Fibroblast of skin of scalp (primary cell): ENCODE results near the gene NR2F6. TPM values are rescaled to one million over a fixed set of nuclear protein-coding genes. Genes with fewer than 3 reads are reported as not detected.
A peak's percentile ranks its signal among the peaks of the same experiment; 100 is the strongest.
"Not testable (repeated sequence)": the region's sequence is repeated elsewhere in the genome, so short reads cannot be mapped to it uniquely, and the experiment has no call there.

Experiments
- DNase-seq: peaks from one replicate; pipeline ENCODE4 v3.0.0-alpha.2; 2013
- polyA plus RNA-seq, 2 experiments: library from polyadenylated mRNA; unstranded; fragments of 120-200 nt; gene quantifications; one replicate each; pipeline ENCODE4 v1.2.1, GENCODE V29; 2013; ENCODE audit not compliant: insufficient read length in 2 of 2

NR2F6 gene
- polyA plus RNA-seq (2013, experiment 1 of 2; ENCODE audit: insufficient read length) = 21.6 TPM
- polyA plus RNA-seq (2013, experiment 2 of 2; ENCODE audit: insufficient read length) = 23.8 TPM

DNA sequence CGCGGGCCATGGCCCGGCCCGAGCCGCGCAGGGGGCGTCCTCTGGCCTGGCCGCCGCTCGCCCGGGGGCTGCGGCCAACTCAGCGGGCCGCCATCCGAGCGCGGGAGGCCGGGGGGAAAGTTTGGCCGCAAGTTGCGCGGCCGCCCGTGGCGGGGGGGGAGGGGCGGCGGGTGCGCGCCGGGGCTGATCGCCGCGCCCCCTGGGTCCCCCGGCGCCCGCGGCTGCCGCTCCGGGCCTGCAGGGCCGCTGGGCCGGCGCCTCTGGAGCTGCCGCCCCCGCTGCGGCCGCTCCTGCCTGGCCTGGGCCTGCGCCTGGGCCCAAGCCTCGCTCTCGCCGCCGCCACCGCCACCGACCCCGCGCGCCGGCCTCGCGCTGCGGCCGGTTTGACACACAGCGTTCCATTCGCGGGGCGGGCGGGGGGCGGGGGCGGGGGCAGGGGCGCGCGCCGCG is at the start of gene NR2F6:
Gene NR2F6, minus strand, starts transcription at position 385 of the 450 bp plus-strand sequence. CDS start 699 bp downstream, outside the sequence.
- no peak for DNase-seq

DNA sequence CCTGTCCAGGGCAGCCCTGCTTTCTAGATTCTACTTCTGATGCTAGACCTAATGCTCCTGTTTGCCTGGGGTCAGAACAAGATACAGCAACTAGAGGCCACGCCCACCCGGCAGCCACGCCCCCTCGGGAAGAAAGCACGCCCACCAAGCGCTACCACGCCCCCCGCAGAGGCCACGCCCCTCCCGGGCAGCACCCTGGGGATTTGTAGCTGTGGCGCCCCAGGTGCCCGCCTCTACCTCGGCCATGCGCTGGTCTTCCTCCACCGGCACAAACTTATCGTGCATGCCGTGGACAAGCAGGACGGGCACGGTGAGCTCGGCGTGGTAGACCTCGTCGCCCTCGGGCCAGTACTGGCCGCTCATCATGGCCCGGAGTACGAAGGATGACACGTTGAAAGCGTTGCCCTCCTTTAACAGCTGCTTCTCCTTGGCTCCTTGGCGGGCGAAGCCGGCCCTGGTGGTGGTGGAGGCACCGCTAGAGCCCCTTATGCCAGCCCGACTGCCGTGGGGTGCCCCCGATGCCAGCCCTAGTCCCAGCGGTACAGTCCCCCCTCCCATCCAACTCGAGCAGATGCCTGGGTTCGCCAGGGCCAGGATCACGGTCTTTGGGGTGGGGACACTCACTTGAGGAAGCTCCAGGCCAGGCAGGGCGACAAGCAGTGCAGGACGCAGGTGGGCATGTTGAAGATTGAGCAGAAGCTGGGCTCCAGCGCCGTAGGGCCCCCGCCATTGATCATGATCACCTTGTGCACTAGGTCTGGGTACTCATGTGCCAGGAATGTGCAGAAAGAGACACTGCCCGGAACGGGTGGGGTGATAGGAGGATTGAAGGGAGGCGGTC is 48.6 kb upstream of the NR2F6 start:
- peak; percentile 30 for DNase-seq

DNA sequence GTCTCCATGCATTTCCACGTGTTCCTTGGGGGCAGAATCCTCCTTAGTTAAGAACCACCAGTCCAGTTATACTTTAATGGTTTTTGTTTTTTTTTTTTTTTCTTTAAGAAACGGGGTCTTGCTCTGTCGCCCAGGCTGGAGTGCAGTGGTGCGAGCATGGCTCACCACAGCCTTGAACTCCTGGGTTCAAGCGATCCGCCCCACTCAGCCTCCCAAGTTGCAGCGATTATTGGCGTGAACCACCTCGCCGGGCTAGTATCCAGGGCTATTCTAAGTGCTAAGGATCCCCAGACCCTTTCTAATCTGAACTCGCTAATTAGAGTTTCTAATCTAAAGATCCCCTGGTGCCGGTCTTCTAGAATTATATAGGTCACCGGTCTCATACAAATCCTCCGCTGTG is 47.9 kb upstream of the NR2F6 start:
- no peak for DNase-seq

DNA sequence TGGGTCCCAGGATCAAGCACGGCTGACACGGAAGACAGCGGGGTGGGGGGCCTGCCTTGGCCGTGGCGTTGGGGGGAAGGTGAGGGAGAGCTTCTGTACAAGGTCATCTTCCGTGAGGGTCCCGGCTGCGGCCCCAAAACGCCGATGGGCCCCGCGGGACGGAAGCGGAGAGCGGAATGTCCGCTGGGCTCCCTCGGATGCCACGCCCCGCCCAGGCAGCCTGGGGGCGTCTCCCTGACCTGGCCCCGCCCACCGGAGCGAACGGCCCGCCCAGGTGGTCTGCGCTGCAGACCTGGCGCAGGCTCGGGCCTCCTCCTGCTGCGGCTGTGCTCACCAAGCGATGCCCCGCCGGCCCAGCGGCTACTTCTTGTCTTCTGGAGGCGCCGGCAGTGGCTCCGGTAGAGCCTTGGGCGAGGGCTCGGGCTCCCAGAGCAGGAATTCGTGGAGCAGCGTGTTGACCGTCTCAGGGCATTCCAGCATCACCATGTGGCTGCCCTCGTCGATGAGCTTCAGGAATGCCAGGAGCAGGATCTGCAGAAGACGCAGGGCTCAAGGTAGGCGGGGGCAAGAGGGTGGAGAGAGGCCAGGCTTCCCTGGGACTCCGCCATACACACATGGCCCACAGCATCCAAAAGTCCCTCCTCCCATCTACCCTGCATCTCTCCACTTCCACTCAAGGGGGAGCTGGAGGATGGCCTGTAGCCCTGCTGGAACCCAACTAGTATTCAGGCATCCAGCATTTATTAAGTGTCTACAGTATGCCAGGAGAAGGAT is 46.8 kb upstream of the NR2F6 start:
- DNase-seq = peak; percentile 89

DNA sequence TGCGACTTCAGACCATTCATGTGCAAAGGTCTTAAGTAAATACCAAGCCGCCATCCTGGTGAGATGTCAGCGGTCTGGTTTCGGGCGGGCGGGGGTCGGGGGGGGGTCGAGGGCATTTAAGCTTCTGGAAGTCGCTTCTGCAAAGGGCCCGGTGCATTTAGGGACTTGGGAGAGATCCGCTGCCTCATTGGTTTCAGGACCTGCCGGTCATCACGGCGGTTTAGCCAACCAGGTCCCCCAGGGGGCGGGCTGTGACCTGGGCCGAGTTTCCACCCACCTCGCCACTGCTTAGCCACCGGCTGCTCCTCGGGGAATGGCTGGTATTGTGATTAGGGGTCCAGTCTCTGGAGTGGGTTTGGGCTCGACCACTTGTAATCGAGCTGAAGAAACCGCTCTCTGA is 43.8 kb upstream of the NR2F6 start:
- DNase-seq = peak; percentile 85

DNA sequence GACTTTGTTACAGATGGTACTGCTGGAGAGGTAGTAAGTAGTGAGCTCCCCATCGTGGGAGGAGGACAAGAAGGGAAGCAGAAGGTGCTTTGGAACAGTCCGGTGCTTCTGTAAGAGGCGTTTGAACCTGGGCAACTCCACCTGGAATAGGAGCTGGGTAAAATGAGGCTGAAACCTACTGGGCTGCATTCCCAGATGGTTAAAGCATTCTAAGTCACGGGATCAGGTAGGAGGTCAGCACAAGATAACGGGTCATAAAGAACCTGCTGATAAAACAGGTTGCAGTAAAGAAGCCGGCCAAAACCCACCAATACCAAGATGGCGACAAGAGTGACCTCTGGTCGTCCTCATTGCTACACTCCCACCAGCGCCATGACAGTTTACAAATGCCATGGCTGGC is 41.0 kb upstream of the NR2F6 start:
- no peak for DNase-seq

DNA sequence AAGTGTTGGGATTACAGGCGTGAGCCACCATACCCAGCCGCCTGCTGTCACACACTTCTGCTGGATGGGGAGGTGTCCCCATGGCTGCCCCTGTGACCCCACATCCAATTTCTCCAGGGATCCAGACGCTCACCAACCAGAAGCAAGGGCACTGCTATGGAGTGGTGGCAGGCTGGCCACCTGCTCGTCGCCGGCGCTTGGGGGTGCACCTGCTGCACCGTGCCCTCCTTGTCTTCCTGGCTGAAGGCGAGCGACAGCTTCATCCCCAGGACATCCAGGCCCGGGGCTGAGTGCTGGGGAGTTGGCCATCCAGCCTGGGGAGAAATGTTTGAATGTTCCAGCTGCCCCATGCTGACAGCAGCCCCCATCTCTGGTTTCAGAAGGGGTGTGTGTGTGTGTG is 40.5 kb upstream of the NR2F6 start:
- DNase-seq = no peak

DNA sequence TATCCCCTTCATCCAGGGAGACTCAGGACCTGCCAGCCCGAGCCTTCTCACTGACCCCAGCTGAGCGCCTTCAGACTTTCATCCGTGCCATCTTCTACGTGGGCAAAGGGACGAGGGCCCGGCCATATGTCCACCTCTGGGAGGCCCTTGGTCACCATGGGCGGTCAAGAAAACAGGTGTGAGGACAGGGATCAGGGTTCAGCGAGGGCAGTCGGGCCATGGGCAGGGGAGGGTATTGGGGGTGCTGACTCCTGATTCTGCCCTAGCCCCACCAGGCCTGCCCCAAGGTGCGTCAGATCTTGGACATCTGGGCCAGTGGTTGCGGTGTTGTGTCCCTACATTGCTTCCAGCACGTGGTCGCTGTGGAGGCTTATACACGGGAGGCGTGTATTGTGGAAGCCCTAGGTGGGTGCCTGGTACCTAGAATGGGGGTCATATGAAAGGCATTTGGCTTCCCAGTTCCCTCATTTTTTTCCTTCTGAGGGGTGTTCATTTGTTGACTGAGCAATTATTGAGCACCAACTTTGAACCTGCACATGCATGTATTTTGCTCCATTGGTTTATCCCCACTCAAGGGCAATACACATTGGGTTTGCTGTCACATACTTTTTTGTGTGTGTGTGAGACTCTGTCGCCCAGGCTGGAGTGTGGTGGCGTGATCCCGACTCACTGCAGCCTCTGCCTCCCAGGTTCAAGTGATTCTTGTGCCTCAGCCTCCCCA is 39.9 kb upstream of the NR2F6 start:
- no peak for DNase-seq

DNA sequence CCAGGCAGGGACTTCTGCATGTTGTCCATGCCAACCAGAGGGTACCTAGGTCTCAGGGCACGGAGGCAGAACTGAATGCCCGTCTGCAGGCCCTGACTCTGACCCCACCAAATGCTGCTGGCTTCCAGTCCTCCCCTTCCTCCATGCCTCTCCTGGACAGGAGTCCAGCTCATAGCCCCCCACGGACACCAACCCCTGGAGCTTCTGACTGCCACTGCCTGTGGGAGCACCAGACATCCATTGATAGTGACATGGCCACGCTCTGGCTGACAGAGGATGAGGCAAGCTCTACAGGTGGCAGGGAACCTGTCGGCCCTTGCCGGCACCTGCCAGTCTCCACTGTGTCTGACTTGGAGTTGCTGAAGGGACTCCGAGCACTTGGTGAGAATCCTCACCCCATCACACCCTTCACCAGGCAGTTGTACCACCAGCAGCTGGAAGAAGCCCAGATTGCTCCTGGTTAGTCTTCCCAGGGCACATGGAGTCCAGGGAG is 37.8 kb upstream of the NR2F6 start:
- DNase-seq = no peak

DNA sequence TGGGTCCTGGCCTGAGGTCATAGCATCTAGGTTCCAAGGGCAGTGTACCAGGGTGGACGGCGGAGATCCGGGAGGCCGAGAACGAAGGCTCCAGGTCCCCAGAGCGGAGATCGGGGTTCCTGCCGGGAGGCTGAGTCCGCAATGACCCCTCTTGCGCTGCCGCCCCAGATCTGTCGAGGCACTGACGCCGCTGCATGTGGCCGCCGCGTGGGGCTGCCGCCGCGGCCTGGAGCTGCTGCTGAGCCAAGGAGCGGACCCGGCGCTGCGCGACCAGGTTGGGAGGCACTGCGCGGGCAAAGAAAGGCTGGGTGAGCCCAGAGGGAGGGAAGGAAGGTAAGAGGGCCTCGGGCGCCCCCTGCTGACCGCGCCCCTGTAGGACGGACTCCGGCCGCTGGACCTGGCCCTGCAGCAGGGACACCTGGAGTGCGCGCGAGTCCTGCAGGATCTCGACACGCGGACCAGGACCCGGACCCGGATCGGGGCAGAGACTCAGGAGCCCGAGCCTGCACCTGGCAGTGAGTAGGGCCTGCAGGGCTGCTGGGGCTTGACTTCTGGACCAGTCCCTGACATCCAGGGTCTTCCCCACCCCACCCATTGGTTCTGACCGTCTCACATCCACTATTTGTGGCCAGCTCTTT is 36.9 kb upstream of the NR2F6 start:
- DNase-seq = peak; percentile 74

DNA sequence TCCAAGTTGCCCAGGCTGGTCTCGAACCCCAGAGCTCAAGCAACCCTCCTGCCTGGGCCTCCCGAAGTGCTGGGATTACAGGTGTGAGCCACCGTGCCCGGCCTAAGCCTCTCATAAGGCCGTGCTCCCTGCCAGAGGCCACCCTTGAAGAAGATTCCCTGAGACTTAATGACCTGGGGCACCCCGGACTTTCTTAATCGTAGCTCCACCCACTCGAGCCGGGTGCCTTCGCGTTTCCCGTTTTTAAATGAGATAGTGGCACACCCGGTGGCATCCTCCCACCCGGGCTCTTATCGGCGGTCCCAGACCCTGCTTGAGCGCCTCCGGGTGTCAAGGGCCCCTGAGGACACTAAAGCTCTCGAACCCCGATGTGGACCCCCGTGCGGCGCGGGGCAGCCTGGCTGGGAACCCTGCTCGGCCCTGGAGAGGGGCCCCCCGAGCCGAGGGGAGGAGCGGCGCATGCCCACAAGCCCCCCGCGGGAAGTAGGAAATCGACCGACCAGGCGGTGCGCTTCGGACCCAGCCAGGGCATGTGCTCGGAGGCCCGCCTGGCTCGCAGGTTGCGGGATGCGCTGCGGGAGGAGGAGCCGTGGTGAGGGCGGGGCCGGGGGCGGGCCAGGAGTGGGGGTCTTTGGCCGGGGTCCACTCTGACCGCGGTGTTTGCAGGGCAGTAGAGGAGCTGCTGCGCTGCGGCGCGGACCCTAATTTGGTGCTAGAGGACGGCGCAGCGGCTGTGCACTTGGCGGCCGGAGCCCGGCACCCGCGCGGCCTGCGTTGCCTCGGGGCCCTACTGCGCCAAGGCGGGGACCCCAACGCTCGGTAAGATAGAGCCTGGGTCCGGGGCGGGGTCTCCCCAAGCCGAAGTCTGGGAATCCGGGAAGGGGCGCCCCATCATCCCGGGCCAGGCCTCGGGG is 35.9 kb upstream of the NR2F6 start, which contains the start of gene ANKLE1:
Gene ANKLE1, plus strand, starts transcription at position 511 of the 914 bp plus-strand sequence. Its CDS starts 20 bp downstream, at position 531.
- DNase-seq = no peak

DNA sequence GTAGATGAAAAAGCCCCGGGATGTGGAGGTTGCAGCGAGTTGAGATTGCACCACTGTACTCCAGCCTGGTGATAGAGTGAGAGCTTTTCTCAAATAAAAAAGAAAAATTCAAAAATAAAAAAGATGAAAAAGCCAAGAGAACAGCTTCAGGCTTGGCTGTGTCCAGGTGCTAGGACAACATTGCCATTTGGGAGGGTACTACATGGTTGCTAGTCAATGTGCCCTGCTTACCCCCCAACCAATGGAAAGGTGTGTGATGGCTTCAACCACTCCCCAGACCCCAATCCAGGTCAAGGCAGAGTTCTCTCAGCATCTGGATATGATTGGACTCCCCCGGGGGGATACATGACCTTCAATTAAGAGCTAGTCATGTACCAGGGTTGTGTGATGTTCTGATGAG is 33.7 kb upstream of the NR2F6 start:
- no peak for DNase-seq

DNA sequence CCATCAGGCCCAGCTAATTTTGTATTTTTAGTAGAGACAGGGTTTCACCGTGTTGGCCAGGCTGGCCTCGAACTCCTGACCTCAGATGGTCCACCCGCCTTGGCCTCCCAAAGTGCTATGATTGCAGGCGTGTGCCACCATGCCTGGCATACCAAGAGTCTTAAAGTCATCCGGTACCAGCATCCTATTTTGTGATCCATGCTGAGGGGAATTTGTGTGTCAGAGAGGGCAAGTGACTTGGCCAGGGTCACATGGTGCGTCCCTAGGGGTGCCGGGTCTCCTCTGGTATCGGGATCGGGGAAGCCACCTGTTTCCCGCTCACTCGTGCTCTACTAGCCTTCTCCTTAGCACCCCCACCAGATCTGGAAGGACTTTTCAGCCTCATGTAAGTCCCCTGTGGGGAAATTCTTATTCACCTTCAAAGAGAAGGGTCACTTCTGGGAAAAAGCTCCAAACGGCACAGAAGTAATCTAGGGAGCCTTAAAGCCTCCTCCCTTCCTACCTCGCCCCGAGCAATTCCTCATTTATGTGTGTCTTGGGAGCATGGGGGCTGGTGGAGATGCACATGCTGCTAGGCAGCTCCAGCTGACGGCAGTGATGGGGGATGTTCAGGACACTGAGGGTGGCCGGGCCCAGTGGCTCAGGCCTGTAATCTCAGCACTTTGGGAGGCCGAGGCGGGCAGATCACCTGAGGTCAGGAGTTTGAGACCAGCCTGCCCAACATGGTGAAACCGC is 29.9 kb upstream of the NR2F6 start:
- DNase-seq = no peak

DNA sequence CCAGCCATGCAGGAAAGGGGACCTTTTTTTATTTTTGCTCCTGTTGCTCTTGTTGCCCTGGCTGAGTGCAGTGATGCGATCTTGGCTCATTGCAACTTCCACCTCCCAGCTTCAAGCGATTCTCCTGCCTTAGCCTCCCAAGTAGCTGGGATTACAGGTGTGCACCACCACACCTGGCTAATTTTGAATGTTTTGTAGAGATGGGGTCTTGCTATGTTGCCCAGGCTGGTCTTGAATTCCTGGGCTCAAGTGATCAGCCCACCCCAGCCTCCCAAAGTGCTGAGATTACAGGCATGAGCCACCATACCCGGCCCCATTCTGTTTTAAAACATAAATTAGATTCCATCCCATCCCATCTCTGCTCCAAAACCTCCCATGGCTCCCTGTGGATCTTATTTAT is 29.2 kb upstream of the NR2F6 start:
- not testable (repeated sequence) for DNase-seq

DNA sequence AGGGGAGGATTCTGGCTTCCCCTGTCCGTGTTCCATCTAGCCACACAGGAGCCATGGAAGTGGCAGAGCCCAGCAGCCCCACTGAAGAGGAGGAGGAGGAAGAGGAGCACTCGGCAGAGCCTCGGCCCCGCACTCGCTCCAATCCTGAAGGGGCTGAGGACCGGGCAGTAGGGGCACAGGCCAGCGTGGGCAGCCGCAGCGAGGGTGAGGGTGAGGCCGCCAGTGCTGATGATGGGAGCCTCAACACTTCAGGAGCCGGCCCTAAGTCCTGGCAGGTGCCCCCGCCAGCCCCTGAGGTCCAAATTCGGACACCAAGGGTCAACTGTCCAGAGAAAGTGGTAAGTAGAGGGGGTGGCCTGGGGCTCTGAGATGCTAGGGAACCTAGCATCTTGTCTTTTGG is 23.0 kb upstream of the NR2F6 start:
- no peak for DNase-seq

DNA sequence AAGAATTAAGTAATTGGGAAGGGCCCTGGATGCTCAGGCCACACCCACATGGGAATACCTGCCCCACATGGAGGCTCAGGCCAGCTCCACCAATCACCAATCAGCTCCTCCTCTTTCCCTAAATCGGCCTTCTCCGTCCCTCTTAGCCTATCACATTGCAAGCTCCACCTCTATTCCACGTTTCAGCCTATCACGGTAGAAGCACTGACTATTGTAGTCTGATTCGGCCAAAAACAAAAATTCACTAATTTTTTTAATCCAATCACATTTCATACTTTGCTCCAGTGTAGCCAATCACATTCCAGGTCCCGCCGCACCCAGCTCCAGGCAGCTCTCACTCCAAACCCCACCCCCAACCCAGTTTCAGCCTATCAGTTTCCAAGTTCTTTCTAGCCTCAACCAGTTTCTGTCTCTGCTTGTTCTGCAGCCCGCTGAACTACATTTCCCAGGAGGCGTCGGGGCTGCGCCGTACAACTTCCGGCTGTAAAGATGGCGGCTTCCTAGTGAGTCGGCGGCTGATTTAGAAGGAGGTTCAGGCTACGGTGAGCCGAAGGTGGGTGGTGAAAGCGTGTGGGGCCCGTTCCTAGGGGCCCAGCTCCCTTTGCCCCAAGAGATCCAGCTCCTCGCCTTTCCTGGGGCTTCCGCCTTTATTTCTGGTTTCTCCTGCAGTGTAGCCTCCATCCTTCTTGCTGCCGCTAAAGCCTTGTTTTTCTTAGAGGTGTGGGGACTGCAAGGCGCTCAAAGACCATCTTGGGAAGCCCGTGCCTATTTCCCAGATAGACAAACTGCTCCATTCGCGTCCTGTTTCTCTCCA is 21.5 kb upstream of the NR2F6 start, which contains the start of gene BABAM1:
Gene BABAM1, plus strand, starts transcription at position 469 of the 814 bp plus-strand sequence. CDS start 1,364 bp downstream, outside the sequence.
- DNase-seq = peak; percentile 99

DNA sequence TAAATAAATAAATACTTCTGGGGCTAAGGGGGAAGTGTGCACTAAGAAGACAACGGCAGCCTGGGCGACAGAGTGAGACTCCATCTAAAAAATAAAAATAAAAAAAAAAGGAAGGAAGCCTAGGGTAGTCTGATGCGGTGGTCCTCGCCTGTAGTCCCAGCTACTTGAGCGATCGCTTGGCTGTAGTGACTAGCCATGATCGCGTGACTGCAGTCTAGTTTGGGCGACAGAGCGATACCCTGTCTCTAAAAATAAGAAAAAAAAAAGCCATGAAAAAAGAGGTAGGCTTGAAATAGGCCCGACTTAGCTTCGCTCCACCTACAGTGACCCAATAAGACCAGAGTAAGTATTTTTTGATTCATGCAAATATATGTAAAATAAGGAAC is 20.9 kb upstream of the NR2F6 start:
- no peak for DNase-seq

DNA sequence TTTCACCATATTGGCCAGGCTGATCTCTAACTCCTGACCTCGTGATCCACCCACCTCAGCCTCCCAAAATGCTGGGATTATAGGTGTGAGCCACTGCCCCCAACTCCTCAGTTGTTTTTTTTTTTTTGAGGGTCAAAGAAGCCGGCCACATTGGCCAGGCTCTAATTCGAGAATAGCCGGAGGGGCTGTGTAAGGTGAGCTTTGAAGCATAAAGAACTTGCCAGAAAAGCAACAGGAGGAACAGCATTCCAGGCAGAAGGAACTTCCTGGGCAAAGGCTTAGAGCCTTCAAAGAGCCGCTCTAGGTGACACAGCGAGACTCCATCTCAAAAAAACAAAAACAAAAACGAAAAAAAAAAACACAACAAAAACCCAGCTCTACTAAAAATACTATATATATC is 20.3 kb upstream of the NR2F6 start:
- DNase-seq = no peak

DNA sequence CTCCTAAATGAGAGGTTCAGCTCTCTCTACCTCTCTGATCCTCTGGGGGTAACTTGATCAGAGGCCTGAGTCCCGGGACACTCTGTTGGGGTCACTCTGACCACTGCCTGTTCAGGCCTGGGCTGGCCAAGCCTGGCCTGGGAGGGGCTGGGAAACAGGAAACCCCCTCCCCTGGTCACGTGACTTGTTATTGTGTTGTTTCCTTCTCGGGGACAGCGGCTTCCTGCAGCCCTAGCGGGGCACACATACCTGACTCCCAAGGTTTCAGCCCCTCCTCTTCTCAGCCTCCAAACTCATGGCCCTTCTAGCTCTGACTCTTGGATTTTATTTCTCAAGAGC is 18.9 kb upstream of the NR2F6 start, which contains the start of gene USHBP1:
Gene USHBP1, minus strand, starts transcription at position 105 of the 339 bp plus-strand sequence. CDS start 446 bp downstream, outside the sequence.
- DNase-seq = no peak
